Panc1 (cell line): ENCODE data around the gene MTR. TPM values are rescaled to one million over a fixed set of nuclear protein-coding genes. Genes with fewer than 3 reads are reported as not detected.

Experiments
- ATAC-seq: fragments of 200-7000 bp; cut with Tn5 transposase; 2 replicates; pipeline ENCODE4 v1.9.1; 2020; ENCODE audit warnings: mild to moderate bottlenecking, moderate library complexity
- BruUV-seq: library from RNA; stranded (reverse); fragments of 400-500 nt; replicated peaks from 2 replicates; lab custom pipeline; 2021; lab: Mats Ljungman, UMichigan
- CTCF ChIA-PET: fragments of 300-600 bp; sonication (Branson Sonifier 250); formaldehyde crosslinking; loops from one replicate; lab custom pipeline; 2022; ENCODE audit warnings: antibody characterized with exemption; lab: Charles Lee
- POLR2A ChIA-PET: fragments of 300-600 bp; sonication (Branson Sonifier 250); formaldehyde crosslinking; loops from one replicate; lab custom pipeline; 2022; ENCODE audit warnings: antibody characterized with exemption; lab: Charles Lee
- DNase-seq: peaks from one replicate; pipeline ENCODE4 v3.0.0-alpha.2; 2010; ENCODE audit warnings: low read depth, low spot score
- H3K27ac ChIP-seq: 2 replicates; pipeline ENCODE4 v1.5.1; 2011; ENCODE audit warnings: mild to moderate bottlenecking, low read length, inconsistent platforms
- H3K27me3 ChIP-seq: fragments of 200-500 bp; sonication (Bioruptor generic); 2 replicates; pipeline ENCODE4 v1.6.0; 2014; ENCODE audit warnings: low read length, inconsistent platforms; ENCODE audit not compliant: control insufficient read depth, insufficient read depth
- H3K36me3 ChIP-seq: fragments of 200-500 bp; sonication (Bioruptor generic); 2 replicates; pipeline ENCODE4 v1.5.1; 2014; ENCODE audit warnings: inconsistent platforms, mild to moderate bottlenecking, low read length, moderate library complexity; ENCODE audit not compliant: control insufficient read depth, insufficient read depth
- H3K4me1 ChIP-seq: 2 replicates; pipeline ENCODE4 v1.5.1; 2011; ENCODE audit warnings: inconsistent platforms, mild to moderate bottlenecking, low read length, moderate library complexity; ENCODE audit not compliant: control insufficient read depth, insufficient read depth
- H3K4me3 ChIP-seq, 2 experiments: 2 replicates each; pipeline ENCODE4 v1.5.1; 2011 to 2012; ENCODE audit warnings: low read depth in 2 of 2, low read length in 2 of 2, mild to moderate bottlenecking in 2 of 2, inconsistent platforms in 1 of 2, moderate library complexity in 1 of 2
- H3K9me3 ChIP-seq: fragments of 200-500 bp; sonication (Bioruptor generic); 2 replicates; pipeline ENCODE4 v1.5.1; 2014; ENCODE audit warnings: low read depth, mild to moderate bottlenecking, inconsistent platforms, low read length, moderate library complexity; ENCODE audit not compliant: control insufficient read depth, insufficient read depth
- POLR2AphosphoS5 ChIP-seq: IDR thresholded peaks from 2 replicates; pipeline ENCODE4 v1.6.1; 2012; ENCODE audit warnings: mild to moderate bottlenecking, low read depth, low read length, moderate library complexity
- SIN3A ChIP-seq: IDR thresholded peaks from 2 replicates; pipeline ENCODE4 v1.6.1; 2012; ENCODE audit warnings: low read depth, mild to moderate bottlenecking, low read length, moderate library complexity, borderline replicate concordance; ENCODE audit not compliant: insufficient read depth
- TCF7L2 ChIP-seq: IDR thresholded peaks from 2 replicates; pipeline ENCODE4 v1.6.1; 2011; ENCODE audit warnings: mild to moderate bottlenecking, low read depth, low read length, inconsistent platforms
- in situ Hi-C: cut with HindIII; loops from 2 replicates; pipeline ENCODE4 v1.10.0; 2016; ENCODE audit warnings: low sequenced_read_pairs, low pct_unique_long_range_greater_than_20kb
- intact Hi-C: fragments of 100-400 bp; cut with micrococcal nuclease; formaldehyde crosslinking; loops from one replicate; pipeline ENCODE4 v1.10.0; 2022; ENCODE audit not compliant: unreplicated experiment
- total RNA-seq: library from RNA; stranded (reverse); gene quantifications from one replicate; pipeline ENCODE4 v1.2.1, GENCODE V29; 2021; ENCODE audit not compliant: unreplicated experiment
- TF ChIP-seq, protein P1 (sequence below), 2 experiments: IDR thresholded peaks; 2 replicates each; pipeline ENCODE4 v1.6.1; 2011 to 2012; ENCODE audit warnings: low read depth in 2 of 2, control low read depth in 1 of 2, low read length in 1 of 2, mild to moderate bottlenecking in 1 of 2, moderate library complexity in 1 of 2; ENCODE audit not compliant: insufficient read depth in 1 of 2
- TF ChIP-seq, protein P2 (sequence below): fragments of 450-650 bp; IDR thresholded peaks from 2 replicates; pipeline ENCODE4 v1.5.1; 2017; ENCODE audit warnings: mild to moderate bottlenecking

MTR gene
- total RNA-seq, 1 experiment from 2014 or later, result 33.7 TPM

DNA sequence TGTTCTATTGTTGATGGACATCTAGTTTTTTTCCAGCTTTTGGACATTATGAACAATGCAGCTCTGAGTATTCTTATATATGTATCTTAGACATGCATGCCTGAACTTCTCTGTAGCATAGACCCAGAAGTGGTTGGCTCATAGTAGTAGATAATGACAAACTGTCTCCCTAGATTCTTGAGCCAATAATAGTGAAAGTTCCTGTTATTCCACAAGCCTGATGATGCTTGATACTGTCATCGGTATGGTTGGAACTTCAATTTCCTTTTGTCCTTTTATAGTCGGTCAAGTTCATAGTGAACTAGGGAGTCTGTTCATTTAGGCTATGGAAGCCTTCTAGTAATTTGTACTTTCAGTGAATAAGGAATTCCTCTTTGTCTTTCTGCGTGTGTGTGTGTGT is 56.8 kb downstream of the MTR start:
- Histone ChIP-seq H3K4me3 (no peak overlapping the region), H3K27ac (no peak overlapping the region), H3K4me1 (no peaks in the 10 kb centered on the region), H3K27me3 (no peaks in the 10 kb centered on the region), H3K9me3 (no peaks in the 10 kb centered on the region), H3K36me3 (peaks cover 2% of the 10 kb centered on the region; the same call in 1 of the 2 replicates)
- DNase-seq (no peak), ATAC-seq (no peak)
- CTCF ChIA-PET, result interaction anchor here (0.6 kb wide), 1 partner anchor 243 kb away, joined by 3 read pairs; no protein-coding TSS in a partner anchor
- in situ Hi-C loops (no loop called here), intact Hi-C loops (no loop called here)
- BruUV-seq, result no TSS peak
- POLR2A ChIA-PET, result no interaction called here
- TF ChIP-seq, protein P1, sequence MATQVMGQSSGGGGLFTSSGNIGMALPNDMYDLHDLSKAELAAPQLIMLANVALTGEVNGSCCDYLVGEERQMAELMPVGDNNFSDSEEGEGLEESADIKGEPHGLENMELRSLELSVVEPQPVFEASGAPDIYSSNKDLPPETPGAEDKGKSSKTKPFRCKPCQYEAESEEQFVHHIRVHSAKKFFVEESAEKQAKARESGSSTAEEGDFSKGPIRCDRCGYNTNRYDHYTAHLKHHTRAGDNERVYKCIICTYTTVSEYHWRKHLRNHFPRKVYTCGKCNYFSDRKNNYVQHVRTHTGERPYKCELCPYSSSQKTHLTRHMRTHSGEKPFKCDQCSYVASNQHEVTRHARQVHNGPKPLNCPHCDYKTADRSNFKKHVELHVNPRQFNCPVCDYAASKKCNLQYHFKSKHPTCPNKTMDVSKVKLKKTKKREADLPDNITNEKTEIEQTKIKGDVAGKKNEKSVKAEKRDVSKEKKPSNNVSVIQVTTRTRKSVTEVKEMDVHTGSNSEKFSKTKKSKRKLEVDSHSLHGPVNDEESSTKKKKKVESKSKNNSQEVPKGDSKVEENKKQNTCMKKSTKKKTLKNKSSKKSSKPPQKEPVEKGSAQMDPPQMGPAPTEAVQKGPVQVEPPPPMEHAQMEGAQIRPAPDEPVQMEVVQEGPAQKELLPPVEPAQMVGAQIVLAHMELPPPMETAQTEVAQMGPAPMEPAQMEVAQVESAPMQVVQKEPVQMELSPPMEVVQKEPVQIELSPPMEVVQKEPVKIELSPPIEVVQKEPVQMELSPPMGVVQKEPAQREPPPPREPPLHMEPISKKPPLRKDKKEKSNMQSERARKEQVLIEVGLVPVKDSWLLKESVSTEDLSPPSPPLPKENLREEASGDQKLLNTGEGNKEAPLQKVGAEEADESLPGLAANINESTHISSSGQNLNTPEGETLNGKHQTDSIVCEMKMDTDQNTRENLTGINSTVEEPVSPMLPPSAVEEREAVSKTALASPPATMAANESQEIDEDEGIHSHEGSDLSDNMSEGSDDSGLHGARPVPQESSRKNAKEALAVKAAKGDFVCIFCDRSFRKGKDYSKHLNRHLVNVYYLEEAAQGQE (IDR thresholded peaks at IDR 0.05; ENCODE audit: insufficient read depth in 1 of 2, low read depth in 2 of 2, low read length in 1 of 2), result no peak
- no peak for TF ChIP-seq POLR2AphosphoS5
- TF ChIP-seq SIN3A, result no peak
- no peak for TF ChIP-seq TCF7L2

DNA sequence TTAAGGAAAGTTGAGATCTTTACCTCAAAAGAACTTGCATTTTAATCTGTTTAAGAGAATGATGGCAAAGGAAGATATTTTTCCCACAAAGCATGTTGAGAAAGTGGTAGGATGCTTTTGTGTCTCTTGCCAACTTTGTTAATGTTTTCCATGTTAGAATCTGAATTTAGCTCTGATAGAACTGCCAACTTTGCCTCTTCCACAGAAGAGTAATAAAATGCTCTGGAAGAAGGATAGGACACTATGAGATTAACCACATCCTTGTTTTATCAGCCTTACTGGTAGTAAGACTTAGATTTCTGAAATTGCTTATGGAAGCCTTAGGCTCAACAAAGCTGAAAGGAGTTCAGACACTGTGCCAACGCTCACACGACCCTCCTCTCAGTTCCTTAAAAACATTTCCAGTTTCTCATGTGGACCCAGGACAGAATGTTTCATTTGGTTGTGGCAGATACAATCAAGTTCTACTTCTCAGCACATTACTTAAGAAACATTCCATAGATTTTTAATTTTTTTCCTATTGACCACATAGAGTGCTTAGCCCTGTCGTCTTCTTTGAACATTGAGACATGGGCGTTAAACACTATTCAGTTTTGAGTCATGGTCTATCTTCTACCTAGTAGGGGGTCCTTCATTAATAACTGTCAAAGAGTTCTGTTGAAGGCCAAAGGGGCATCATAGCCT is 59.0 kb downstream of the MTR start:
- Histone ChIP-seq H3K27ac (no peak overlapping the region), H3K9me3 (no peaks in the 10 kb centered on the region), H3K4me3 (no peak overlapping the region), H3K4me1 (no peaks in the 10 kb centered on the region), H3K27me3 (no peaks in the 10 kb centered on the region), H3K36me3 (peaks cover 2% of the 10 kb centered on the region; the same call in 1 of the 2 replicates)
- ChIA-PET CTCF (no interaction called here), POLR2A (no interaction called here)
- TF ChIP-seq POLR2AphosphoS5, result no peak
- no peak for TF ChIP-seq SIN3A
- TF ChIP-seq, protein P1 (IDR thresholded peaks at IDR 0.05; ENCODE audit: insufficient read depth in 1 of 2, low read depth in 2 of 2, low read length in 1 of 2), result no peak
- TF ChIP-seq, protein P2, sequence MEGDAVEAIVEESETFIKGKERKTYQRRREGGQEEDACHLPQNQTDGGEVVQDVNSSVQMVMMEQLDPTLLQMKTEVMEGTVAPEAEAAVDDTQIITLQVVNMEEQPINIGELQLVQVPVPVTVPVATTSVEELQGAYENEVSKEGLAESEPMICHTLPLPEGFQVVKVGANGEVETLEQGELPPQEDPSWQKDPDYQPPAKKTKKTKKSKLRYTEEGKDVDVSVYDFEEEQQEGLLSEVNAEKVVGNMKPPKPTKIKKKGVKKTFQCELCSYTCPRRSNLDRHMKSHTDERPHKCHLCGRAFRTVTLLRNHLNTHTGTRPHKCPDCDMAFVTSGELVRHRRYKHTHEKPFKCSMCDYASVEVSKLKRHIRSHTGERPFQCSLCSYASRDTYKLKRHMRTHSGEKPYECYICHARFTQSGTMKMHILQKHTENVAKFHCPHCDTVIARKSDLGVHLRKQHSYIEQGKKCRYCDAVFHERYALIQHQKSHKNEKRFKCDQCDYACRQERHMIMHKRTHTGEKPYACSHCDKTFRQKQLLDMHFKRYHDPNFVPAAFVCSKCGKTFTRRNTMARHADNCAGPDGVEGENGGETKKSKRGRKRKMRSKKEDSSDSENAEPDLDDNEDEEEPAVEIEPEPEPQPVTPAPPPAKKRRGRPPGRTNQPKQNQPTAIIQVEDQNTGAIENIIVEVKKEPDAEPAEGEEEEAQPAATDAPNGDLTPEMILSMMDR, result no peak
- TF ChIP-seq TCF7L2, result no peak
- no peak for DNase-seq
- intact Hi-C loops, result no loop called here
- in situ Hi-C loops, result no loop called here
- BruUV-seq, result no TSS peak
- no peak for ATAC-seq
